HG03095 (cell line): ENCODE data around the gene GIGYF2.
"Not testable (repeated sequence)": the region's sequence is repeated elsewhere in the genome, so short reads cannot be mapped to it uniquely, and the experiment has no call there.

Experiments used
- ATAC-seq: cut with Tn5 transposase; IDR thresholded peaks from one replicate; pipeline ENCODE4 v1.9.1; 2021; ENCODE audit warnings: moderate library complexity; ENCODE audit not compliant: unreplicated experiment

The GIGYF2 gene

DNA sequence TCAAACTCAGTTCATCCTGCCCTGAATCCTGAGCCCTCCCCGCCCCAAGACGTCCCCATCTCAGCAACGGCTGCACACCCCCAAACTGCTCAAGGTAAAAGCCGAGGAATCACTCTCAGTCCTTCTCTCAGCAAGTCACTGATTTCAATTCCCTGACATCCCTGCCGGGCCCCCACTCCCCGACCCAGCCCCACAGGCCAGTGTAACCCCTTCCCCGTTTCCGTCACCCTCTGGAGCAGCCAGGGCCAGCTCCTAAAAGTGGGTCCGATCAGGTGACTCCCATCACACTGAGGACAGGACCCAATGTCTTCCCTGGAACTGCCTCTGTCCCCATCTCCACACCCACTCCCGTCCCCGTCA lies 193.4 kb downstream of the GIGYF2 start:
- no peak for ATAC-seq

DNA sequence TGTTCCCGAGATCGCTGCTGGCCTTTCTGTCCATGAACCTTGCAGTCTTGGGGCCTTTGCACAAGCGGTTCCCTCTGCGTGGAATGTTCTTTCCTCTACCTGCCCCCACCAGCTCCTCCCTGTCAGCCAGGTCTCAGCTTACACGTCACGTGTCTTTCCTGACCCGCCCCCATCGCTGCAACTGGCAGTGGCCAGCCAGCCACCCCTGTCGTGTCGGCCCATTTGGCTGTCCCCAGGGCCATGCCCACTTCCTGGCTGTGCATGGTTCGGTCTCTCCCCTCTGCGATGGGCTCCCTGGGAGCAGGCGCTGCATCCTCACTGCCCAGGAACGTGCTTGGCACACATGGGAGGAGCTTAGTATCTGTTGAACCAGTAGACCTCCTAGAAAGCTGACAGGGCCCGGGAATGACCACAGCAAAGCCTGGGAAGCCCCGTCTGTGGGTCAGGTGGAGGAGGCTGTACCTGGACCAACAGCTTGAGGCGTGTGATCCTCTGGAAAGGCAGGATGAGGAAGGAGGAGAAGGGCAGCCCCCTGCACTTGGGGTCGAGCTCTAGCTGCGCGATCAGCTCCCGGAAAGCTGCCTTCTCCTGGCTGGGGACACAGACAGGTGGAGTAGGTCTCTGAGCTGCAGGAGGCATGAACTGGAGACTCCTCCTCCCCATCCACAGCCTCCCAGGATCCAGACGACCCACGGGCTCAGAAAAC lies 193.9 kb downstream of the GIGYF2 start:
- no peak for ATAC-seq

GRCh38 chr2:232891621-232892071 lies 194.5 kb downstream of the GIGYF2 start:
- no peak for ATAC-seq

GRCh38 chr2:232892221-232892620 lies 195.1 kb downstream of the GIGYF2 start:
- ATAC-seq = no peak

DNA sequence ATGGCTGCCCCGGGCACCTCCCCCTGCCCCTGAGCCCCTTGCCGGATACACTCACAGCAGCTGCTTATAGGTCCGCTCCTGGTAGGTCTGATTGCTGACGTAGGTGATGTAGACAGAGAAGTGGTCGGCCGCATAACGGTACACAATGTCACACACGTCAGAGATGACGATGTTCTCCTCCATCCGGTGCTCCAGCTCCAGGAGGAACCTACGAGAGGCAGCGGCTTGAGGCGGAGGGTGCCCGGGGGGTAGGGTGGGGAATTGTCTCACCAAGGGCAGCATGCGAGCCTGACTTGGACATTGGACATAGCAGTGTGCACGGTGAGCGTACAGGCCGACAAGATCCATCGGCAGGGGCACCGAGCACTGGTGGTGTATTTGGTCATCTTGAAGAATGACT lies 195.7 kb downstream of the GIGYF2 start:
- no peak for ATAC-seq

DNA sequence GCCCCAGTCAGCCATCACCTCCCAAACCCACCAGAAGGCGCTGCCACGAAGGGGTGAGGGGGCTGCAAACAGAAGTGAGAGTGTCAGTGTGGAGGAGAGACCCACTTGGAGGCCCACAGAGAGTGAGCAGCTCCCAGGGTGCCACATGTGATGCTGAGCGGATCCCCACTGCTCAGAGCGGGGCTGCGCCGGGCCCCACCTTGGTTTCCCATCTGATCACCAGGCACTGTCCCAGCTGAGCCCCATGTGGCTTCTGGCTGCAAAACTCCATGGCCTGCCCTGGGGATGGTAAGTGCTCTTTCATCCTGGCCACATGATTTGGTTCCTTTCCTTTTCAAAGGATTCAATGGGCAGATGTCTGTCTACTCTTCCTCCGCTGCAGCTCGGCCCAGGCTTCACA lies 196.7 kb downstream of the GIGYF2 start:
- no peak for ATAC-seq

- no peak for ATAC-seq
Measured at GRCh38 chr2:232894251-232894650, 197.1 kb downstream of the GIGYF2 start.

DNA sequence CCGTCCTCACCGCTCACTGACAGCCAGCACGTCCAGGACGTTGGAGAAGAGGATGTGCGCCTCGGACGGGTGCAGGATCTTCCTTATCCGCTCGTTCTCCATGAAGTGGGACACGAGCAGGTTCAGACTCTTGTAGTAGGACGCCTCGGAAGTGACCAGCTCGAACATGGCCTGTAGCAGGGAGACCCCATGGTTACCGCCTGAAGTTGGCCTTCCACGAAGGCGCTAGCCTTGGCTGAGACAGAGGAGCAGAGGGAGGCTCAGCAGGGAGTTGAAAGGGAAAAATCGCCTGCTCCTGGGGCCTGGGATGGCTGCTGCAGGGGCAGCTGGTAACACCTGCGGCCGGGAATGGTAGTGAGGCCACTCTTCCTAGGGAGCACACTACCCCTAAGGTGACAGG lies 197.6 kb downstream of the GIGYF2 start:
- ATAC-seq = no peak

- ATAC-seq = no peak
Measured at GRCh38 chr2:232896111-232896510, 199.0 kb downstream of the GIGYF2 start.

- no peak for ATAC-seq
Measured at GRCh38 chr2:232896720-232897597, 199.8 kb downstream of the GIGYF2 start.

DNA sequence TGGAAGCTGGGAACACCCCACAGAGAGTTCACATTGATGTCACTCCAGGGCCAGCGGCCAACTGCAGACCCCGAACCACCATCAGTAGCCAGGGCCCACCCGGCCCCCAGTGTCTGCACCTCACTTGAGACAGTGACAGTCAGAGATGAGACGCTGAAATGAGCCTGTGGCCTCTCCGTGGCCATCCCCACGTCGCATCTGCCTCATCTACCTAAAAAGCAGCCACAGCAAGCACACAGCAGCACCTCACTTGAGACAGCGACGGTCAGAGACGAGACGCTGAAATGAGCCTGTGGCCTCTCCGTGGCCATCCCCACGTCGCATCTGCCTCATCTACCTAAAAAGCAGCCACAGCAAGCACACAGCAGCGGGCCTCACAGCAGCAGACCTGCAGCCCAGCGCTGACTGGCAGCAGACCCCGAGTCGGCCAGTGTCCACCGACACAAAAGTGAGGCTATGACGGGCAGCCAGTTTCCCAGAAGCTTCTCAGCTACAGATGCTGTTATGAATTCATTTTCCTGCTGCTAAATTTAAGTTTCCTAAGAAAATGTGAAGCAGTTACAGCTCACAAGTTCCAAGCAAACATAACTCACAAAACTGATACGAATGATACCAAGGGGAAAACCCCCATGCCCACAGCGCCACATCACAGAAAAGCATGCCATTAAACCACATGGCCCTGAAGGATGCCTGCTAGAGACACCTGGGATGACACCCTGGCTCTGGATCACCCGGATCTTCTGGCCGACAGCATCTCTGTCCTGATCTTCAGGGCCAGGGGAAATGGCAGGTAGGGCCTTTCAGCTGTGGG lies 200.7 kb downstream of the GIGYF2 start:
- no peak for ATAC-seq

- no peak for ATAC-seq
Measured at GRCh38 chr2:232898592-232899543, 201.7 kb downstream of the GIGYF2 start.

GRCh38 chr2:232900811-232901735 lies 203.9 kb downstream of the GIGYF2 start:
- no peak for ATAC-seq

DNA sequence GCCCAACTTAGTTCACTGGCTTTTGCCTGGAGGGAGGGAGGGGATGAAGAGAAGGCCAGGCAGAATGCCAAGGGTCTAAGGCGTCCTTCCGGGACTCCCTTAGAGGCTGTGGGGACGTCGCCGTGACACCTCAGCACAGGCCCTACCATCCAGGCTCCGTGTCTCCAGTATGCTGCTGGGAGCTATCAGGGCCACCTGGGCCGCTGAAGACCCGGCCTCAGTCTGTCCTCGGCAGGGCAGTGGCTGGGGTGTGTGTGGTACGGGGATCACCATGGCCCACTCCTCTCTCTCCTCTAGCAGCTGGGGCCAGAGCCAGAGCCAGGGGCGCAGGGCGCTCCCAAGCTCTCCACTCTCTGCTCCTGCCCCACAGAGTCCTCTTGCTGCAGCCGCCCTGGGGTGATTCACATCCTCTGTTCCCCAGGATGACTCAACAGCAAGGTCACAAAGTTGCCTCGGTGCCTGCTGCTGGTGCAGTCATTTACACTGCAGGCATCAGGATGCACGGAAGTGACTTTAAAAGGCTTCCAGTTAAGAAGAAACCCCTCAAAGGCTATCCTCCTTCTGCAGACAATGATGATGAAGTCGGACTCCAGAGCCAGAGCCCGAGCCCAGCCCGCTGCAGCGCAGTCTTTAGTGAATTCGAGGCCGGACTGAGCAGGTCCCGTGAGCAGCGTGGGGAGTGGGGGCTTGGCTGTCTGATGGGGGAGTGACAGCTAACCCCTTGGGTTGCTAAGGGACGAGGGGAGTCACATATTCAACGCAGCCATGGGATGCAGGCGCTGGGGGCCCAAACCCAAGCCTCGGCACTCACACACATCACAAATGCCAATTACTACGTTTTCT lies 204.8 kb downstream of the GIGYF2 start:
- no peak for ATAC-seq

DNA sequence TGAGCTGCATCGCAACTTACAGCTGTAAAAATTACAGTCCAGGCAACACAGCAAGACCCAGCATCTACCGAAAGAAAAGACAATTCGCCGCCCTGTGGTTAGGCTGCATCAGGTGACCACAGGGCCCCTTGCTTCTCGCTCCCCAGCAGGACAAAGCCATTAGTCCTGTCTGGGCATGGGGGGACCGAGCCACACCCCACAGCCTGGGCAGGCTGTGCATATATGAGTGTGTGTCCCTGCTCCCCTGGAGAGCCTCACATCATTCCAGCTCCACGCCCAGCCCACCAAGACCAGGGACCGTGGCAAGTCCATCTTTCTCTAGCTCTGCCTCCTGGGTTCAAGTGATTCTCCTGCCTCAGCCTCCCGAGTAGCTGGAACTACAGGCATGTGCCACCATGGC lies 206.9 kb downstream of the GIGYF2 start:
- no peak for ATAC-seq

GRCh38 chr2:232906867-232907717 lies 210.0 kb downstream of the GIGYF2 start:
- not testable (repeated sequence) for ATAC-seq

DNA sequence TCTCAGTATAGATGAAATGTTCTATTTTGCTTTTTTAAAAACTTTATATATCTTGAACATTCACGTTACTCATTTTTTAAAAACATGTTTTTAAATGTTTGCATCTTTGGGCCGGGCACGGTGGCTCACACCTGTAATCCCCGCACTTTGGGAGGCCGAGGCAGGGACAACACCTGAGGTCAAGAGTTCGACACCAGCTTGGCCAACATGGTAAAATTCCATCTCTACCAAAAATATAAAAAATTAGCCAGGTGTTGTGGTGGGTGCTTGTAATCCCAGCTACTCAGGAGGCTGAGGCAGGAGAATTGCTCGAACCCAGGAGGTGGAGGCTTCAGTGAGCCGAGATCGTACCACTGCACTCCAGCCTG lies 210.6 kb downstream of the GIGYF2 start:
- not testable (repeated sequence) for ATAC-seq
